SK-N-SH (cell line): Measurements from ENCODE around the gene CCT8L2. TPM values are rescaled to one million over a fixed set of nuclear protein-coding genes. Genes with fewer than 3 reads are reported as not detected.
"Not testable (repeated sequence)": the region's sequence is repeated elsewhere in the genome, so short reads cannot be mapped to it uniquely, and the experiment has no call there.

Experiments used
- CTCF ChIA-PET: fragments of 300-600, 350-600 bp; formaldehyde crosslinking; extraction: SDS; loops from one replicate; lab custom pipeline; 2021; lab: Yijun Ruan, JAX
- POLR2A ChIA-PET: fragments of 350-600 bp; sonication (Branson Sonifier 250); formaldehyde crosslinking; extraction: SDS; loops from one replicate; lab custom pipeline; 2020; ENCODE audit warnings: antibody characterized with exemption, inconsistent platforms; lab: Yijun Ruan, JAX
- DNase-seq: peaks from one replicate; pipeline ENCODE4 v3.0.0; 2012
- H2AFZ ChIP-seq: fragments of 200-600 bp; sonication (generic); 2 replicates; pipeline ENCODE4 v1.8.1; 2016; ENCODE audit warnings: antibody characterized with exemption, mild to moderate bottlenecking, low read depth
- H3F3A ChIP-seq: fragments of 200-600 bp; sonication (generic); replicated peaks from 2 replicates; pipeline ENCODE3; 2016; ENCODE audit warnings: antibody characterized with exemption, mild to moderate bottlenecking; ENCODE audit not compliant: insufficient read depth
- H3K27ac ChIP-seq, 2 experiments: fragments of 200-500 bp in 1 of 2; fragments of 200-600 bp in 1 of 2; sonication (Bioruptor generic) in 1 of 2; sonication (generic), shearing (Covaris generic) in 1 of 2; 2 replicates each; pipeline versions ENCODE4 v1.5.1 to v1.6.1; 2014 to 2016; ENCODE audit warnings: low read depth in 2 of 2, inconsistent platforms in 1 of 2, low read length in 1 of 2, mild to moderate bottlenecking in 1 of 2, mixed read lengths in 1 of 2
- H3K27me3 ChIP-seq: fragments of 200-600 bp; sonication (generic), shearing (Covaris generic); 2 replicates; pipeline ENCODE4 v1.6.1; 2016; ENCODE audit warnings: mixed run types; ENCODE audit not compliant: insufficient read depth
- H3K36me3 ChIP-seq, 2 experiments: fragments of 200-500 bp in 1 of 2; fragments of 200-600 bp in 1 of 2; sonication (Bioruptor generic) in 1 of 2; sonication (generic) in 1 of 2; replicated peaks in 1 of 2; 2 replicates each; pipeline versions ENCODE3 to v1.5.1; 2014 to 2016; ENCODE audit warnings: low read length in 1 of 2, mild to moderate bottlenecking in 1 of 2; ENCODE audit not compliant: insufficient read depth in 2 of 2, control insufficient read depth in 1 of 2
- H3K4me1 ChIP-seq, 2 experiments: fragments of 200-500 bp in 1 of 2; fragments of 200-600 bp in 1 of 2; sonication (Bioruptor generic) in 1 of 2; sonication (generic), shearing (Covaris generic) in 1 of 2; 2 replicates each; pipeline versions ENCODE4 v1.5.1 to v1.6.1; 2014 to 2016; ENCODE audit warnings: low read depth in 1 of 2, low read length in 1 of 2, mixed run types in 1 of 2; ENCODE audit not compliant: insufficient read depth in 2 of 2, control insufficient read depth in 1 of 2
- H3K4me2 ChIP-seq: fragments of 200-600 bp; sonication (generic), shearing (Covaris generic); 2 replicates; pipeline ENCODE4 v1.6.1; 2017; ENCODE audit warnings: mixed run types
- H3K4me3 ChIP-seq, 2 experiments: fragments of 200-500 bp in 1 of 2; fragments of 200-600 bp in 1 of 2; sonication (Bioruptor generic) in 1 of 2; sonication (generic), shearing (Covaris generic) in 1 of 2; 2 replicates each; pipeline versions ENCODE4 v1.5.1 to v1.8.1; 2014 to 2016; ENCODE audit warnings: low read depth in 2 of 2, inconsistent platforms in 1 of 2, low read length in 1 of 2, mild to moderate bottlenecking in 1 of 2, mixed read lengths in 1 of 2, moderate library complexity in 1 of 2
- H3K79me2 ChIP-seq: fragments of 200-600 bp; sonication (generic); 2 replicates; pipeline ENCODE4 v1.8.1; 2017; ENCODE audit warnings: mild to moderate bottlenecking; ENCODE audit not compliant: insufficient read depth
- H3K9ac ChIP-seq: fragments of 200-600 bp; sonication (generic); 2 replicates; pipeline ENCODE4 v1.6.1; 2017; ENCODE audit warnings: mixed run types
- H3K9me2 ChIP-seq: fragments of 200-600 bp; sonication (generic); 2 replicates; pipeline ENCODE4 v1.6.1; 2017; ENCODE audit warnings: mixed run types
- H3K9me3 ChIP-seq: fragments of 200-600 bp; sonication (generic); 2 replicates; pipeline ENCODE4 v1.6.1; 2017; ENCODE audit warnings: mixed run types, mild to moderate bottlenecking, moderate library complexity
- H4K20me1 ChIP-seq: fragments of 200-600 bp; sonication (generic); 2 replicates; pipeline ENCODE4 v1.6.1; 2017; ENCODE audit warnings: mild to moderate bottlenecking, mixed run types; ENCODE audit not compliant: insufficient read depth
- CTCF ChIP-seq: fragments of 200-600 bp; sonication (generic); IDR thresholded peaks from 2 replicates; pipeline ENCODE4 v1.6.1; 2017; ENCODE audit warnings: antibody characterized with exemption, mild to moderate bottlenecking, moderate library complexity
- ELF1 ChIP-seq: IDR thresholded peaks from 2 replicates; pipeline ENCODE4 v1.4.0; 2012
- EZH2phosphoT487 ChIP-seq: fragments of 200-600 bp; sonication (generic); IDR thresholded peaks from 2 replicates; pipeline ENCODE4 v1.6.1; 2017; ENCODE audit warnings: low read depth, mixed run types, mild to moderate bottlenecking, antibody characterized with exemption, moderate library complexity, borderline replicate concordance
- FOSL2 ChIP-seq: IDR thresholded peaks from 2 replicates; pipeline ENCODE4 v1.4.0; 2012; ENCODE audit warnings: low read depth, mild to moderate bottlenecking, moderate library complexity, borderline replicate concordance
- FOXM1 ChIP-seq: IDR thresholded peaks from 2 replicates; pipeline ENCODE4 v1.4.0; 2012; ENCODE audit warnings: low read depth, mild to moderate bottlenecking
- GATA2 ChIP-seq: sonication (generic); formaldehyde crosslinking; IDR thresholded peaks from 2 replicates; pipeline ENCODE4 v1.5.0; 2020; ENCODE audit warnings: mild to moderate bottlenecking, missing genetic modification reagents
- JUND ChIP-seq: IDR thresholded peaks from 2 replicates; pipeline ENCODE4 v1.4.0; 2012
- MXI1 ChIP-seq: IDR thresholded peaks from 2 replicates; pipeline ENCODE4 v1.6.1; 2012; ENCODE audit warnings: mild to moderate bottlenecking, low read depth, low read length, improper control_type of control experiment
- NFIC ChIP-seq: IDR thresholded peaks from 2 replicates; pipeline ENCODE4 v1.4.0; 2012; ENCODE audit warnings: borderline replicate concordance
- RAD21 ChIP-seq: IDR thresholded peaks from 2 replicates; pipeline ENCODE4 v1.6.1; 2012; ENCODE audit warnings: mild to moderate bottlenecking, low read length
- RCOR1 ChIP-seq: fragments of 150-350 bp; IDR thresholded peaks from 2 replicates; pipeline ENCODE4 v1.6.1; 2017; ENCODE audit warnings: antibody characterized with exemption, low read length
- TAF1 ChIP-seq: IDR thresholded peaks from 2 replicates; pipeline ENCODE4 v1.6.1; 2012; ENCODE audit warnings: low read depth, mild to moderate bottlenecking, low read length, moderate library complexity, borderline replicate concordance
- TCF12 ChIP-seq: IDR thresholded peaks from 2 replicates; pipeline ENCODE4 v1.4.0; 2012
- WGBS: methylation state at CpG from one replicate; pipeline ENCODE4 v1.1.6; 2017; ENCODE audit warnings: low lambda C conversion rate; 5-methylcytosine and 5-hydroxymethylcytosine counted together
- polyA plus RNA-seq, 3 experiments: library from polyadenylated mRNA; depleted of rRNA; stranded (reverse); fragments of >200 nt; gene quantifications; 2 replicates each; pipeline ENCODE4 v1.2.3, GENCODE V29; 2012
- TF ChIP-seq, protein P1 (sequence below): IDR thresholded peaks from 2 replicates; pipeline ENCODE4 v1.6.1; 2012; ENCODE audit warnings: mild to moderate bottlenecking, low read depth, low read length, moderate library complexity
- TF ChIP-seq, protein P2 (sequence below): fragments of 150-350 bp; IDR thresholded peaks from 2 replicates; pipeline ENCODE4 v1.6.1; 2017; ENCODE audit warnings: antibody characterized with exemption, low read length, low read depth, borderline replicate concordance
- TF ChIP-seq, protein P3 (sequence below): IDR thresholded peaks from 2 replicates; pipeline ENCODE4 v1.4.0; 2012; ENCODE audit warnings: low read depth
- TF ChIP-seq, protein P4 (sequence below): IDR thresholded peaks from 2 replicates; pipeline ENCODE4 v1.4.0; 2012; ENCODE audit warnings: low read depth, borderline replicate concordance

The CCT8L2 gene
- polyA plus RNA-seq, 1 of the 3 experiments (the other 2 are of a cell fraction), result not detected

- CTCF ChIA-PET, result no interaction called here
- WGBS, result 33% methylated on average over 3 of the region's 4 CpGs
- POLR2A ChIA-PET, result no interaction called here
Observed at GRCh38 chr22:16562711-16563554, 29.7 kb downstream of the CCT8L2 start.

DNA sequence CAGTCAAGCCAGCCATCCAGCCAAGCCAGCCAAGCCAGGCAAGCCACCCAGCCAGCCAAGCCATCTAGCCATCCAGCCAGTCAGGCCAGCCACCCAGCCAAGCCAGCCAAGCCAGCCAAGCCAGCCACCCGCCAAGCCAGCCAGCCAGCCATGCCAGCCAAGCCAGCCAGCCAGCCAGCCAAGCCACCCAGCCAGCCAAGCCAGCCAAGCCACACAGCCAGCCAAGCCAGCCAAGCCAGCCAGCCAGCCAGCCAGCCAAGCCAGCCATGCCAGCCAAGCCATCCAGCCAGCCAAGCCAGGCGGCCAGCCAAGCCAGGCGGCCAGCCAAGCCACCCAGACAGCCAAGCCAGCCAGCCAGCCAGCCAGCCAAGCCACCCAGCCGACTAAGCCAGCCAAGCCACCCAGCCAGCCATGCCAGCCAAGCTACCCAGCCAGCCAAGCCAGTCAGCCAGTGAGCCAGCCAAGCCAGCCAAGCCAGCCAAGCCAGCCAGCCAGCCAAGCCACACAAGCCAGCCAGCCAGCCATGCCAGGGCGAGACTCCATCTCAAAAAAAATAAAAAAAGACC is 31.4 kb downstream of the CCT8L2 start:
- H3K36me3 ChIP-seq, H3K4me1 ChIP-seq, H3K27me3 ChIP-seq, H3F3A ChIP-seq, H3K4me2 ChIP-seq, POLR2A ChIA-PET, H3K9me2 ChIP-seq, CTCF ChIA-PET, H3K79me2 ChIP-seq, H2AFZ ChIP-seq, H3K4me3 ChIP-seq, DNase-seq, H3K27ac ChIP-seq, H3K9me3 ChIP-seq, H4K20me1 ChIP-seq, H3K9ac ChIP-seq: not testable (repeated sequence)
- WGBS, result 5% methylated on average over 4 of the region's 5 CpGs

More at GRCh38 chr22:16562711-16563554, 29.7 kb downstream of the CCT8L2 start:
- H3K79me2 ChIP-seq, result no peaks in the 10 kb centered on the region
- H3K4me3 ChIP-seq, result no peak overlapping the region
- TF ChIP-seq, protein P1, sequence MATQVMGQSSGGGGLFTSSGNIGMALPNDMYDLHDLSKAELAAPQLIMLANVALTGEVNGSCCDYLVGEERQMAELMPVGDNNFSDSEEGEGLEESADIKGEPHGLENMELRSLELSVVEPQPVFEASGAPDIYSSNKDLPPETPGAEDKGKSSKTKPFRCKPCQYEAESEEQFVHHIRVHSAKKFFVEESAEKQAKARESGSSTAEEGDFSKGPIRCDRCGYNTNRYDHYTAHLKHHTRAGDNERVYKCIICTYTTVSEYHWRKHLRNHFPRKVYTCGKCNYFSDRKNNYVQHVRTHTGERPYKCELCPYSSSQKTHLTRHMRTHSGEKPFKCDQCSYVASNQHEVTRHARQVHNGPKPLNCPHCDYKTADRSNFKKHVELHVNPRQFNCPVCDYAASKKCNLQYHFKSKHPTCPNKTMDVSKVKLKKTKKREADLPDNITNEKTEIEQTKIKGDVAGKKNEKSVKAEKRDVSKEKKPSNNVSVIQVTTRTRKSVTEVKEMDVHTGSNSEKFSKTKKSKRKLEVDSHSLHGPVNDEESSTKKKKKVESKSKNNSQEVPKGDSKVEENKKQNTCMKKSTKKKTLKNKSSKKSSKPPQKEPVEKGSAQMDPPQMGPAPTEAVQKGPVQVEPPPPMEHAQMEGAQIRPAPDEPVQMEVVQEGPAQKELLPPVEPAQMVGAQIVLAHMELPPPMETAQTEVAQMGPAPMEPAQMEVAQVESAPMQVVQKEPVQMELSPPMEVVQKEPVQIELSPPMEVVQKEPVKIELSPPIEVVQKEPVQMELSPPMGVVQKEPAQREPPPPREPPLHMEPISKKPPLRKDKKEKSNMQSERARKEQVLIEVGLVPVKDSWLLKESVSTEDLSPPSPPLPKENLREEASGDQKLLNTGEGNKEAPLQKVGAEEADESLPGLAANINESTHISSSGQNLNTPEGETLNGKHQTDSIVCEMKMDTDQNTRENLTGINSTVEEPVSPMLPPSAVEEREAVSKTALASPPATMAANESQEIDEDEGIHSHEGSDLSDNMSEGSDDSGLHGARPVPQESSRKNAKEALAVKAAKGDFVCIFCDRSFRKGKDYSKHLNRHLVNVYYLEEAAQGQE, result no peak
- TF ChIP-seq, protein P2, sequence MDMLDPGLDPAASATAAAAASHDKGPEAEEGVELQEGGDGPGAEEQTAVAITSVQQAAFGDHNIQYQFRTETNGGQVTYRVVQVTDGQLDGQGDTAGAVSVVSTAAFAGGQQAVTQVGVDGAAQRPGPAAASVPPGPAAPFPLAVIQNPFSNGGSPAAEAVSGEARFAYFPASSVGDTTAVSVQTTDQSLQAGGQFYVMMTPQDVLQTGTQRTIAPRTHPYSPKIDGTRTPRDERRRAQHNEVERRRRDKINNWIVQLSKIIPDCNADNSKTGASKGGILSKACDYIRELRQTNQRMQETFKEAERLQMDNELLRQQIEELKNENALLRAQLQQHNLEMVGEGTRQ, result no peak
- TF ChIP-seq GATA2 (CRISPR knock-in tag) (no peak), CTCF (no peak), JUND (no peak), MXI1 (no peak), TCF12 (no peak), RCOR1 (no peak), ELF1 (no peak), RAD21 (no peak), TAF1 (no peak), FOXM1 (no peak), FOSL2 (no peak), EZH2phosphoT487 (no peak), NFIC (no peak)
- TF ChIP-seq, protein P3, sequence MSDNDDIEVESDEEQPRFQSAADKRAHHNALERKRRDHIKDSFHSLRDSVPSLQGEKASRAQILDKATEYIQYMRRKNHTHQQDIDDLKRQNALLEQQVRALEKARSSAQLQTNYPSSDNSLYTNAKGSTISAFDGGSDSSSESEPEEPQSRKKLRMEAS, result no peak
- TF ChIP-seq, protein P4, sequence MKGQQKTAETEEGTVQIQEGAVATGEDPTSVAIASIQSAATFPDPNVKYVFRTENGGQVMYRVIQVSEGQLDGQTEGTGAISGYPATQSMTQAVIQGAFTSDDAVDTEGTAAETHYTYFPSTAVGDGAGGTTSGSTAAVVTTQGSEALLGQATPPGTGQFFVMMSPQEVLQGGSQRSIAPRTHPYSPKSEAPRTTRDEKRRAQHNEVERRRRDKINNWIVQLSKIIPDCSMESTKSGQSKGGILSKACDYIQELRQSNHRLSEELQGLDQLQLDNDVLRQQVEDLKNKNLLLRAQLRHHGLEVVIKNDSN, result no peak
- TF ChIP-seq, all 33 proteins: peak for 0
- H2AFZ ChIP-seq, result no peak overlapping the region
- H3K4me1 ChIP-seq, result no peaks in the 10 kb centered on the region
- DNase-seq, result no peak
- no peaks in the 10 kb centered on the region for H3K27me3 ChIP-seq
- no peaks in the 10 kb centered on the region for H3K9me3 ChIP-seq
- no peak overlapping the region for H3K27ac ChIP-seq
- H3K9me2 ChIP-seq, result no peaks in the 10 kb centered on the region
- H3F3A ChIP-seq, result no peaks in the 10 kb centered on the region
- H3K9ac ChIP-seq, result no peak overlapping the region
- H3K36me3 ChIP-seq, result no peaks in the 10 kb centered on the region
- no peaks in the 10 kb centered on the region for H4K20me1 ChIP-seq
- no peak overlapping the region for H3K4me2 ChIP-seq
